ENCODE measurements around the gene GUCY2D.
A peak's percentile ranks its signal among the peaks of the same experiment; 100 is the strongest.
"Not testable (repeated sequence)": the region's sequence is repeated elsewhere in the genome, so short reads cannot be mapped to it uniquely, and the experiment has no call there.

The GUCY2D gene

GRCh38 chr17:8046929-8047768, 44.7 kb downstream of the GUCY2D start:
- DNase-seq: no peak

GRCh38 chr17:8047769-8048110, 45.3 kb downstream of the GUCY2D start:
- no peak for DNase-seq

GRCh38 chr17:8048236-8048635, 45.8 kb downstream of the GUCY2D start:
- no peak for DNase-seq

GRCh38 chr17:8048736-8049135, 46.3 kb downstream of the GUCY2D start:
- DNase-seq: no peak

GRCh38 chr17:8051831-8052230, 49.4 kb downstream of the GUCY2D start:
- no peak for DNase-seq

- DNase-seq: no peak
Measured at GRCh38 chr17:8052256-8053252, 50.1 kb downstream of the GUCY2D start.

GRCh38 chr17:8053600-8053999, 51.2 kb downstream of the GUCY2D start:
- no peak for DNase-seq

- no peak for DNase-seq
Measured at GRCh38 chr17:8055851-8056231, 53.4 kb downstream of the GUCY2D start.

GRCh38 chr17:8056232-8056975, 54.0 kb downstream of the GUCY2D start:
- no peak for DNase-seq

GRCh38 chr17:8056976-8057625, 54.7 kb downstream of the GUCY2D start:
- DNase-seq: no peak

- DNase-seq: peak; percentile 30
Measured at GRCh38 chr17:8057691-8058114, 55.3 kb downstream of the GUCY2D start.

- no peak for DNase-seq
Measured at GRCh38 chr17:8059131-8059530, 56.7 kb downstream of the GUCY2D start.

- DNase-seq: peak; percentile 33
Measured at GRCh38 chr17:8060274-8060673, 57.9 kb downstream of the GUCY2D start.

- DNase-seq: not testable (repeated sequence)
Measured at GRCh38 chr17:8061851-8062250, 59.4 kb downstream of the GUCY2D start.

- DNase-seq: no peak
Measured at GRCh38 chr17:8062435-8062806, 60.0 kb downstream of the GUCY2D start.

- DNase-seq: no peak
Measured at GRCh38 chr17:8062807-8063483, 60.5 kb downstream of the GUCY2D start.

- no peak for DNase-seq
Measured at GRCh38 chr17:8063761-8064534, 61.5 kb downstream of the GUCY2D start.

- no peak for DNase-seq
Measured at GRCh38 chr17:8064561-8065019, 62.2 kb downstream of the GUCY2D start.

GRCh38 chr17:8066841-8067775, 64.7 kb downstream of the GUCY2D start:
- DNase-seq: no peak

GRCh38 chr17:8067806-8068205, 65.4 kb downstream of the GUCY2D start:
- no peak for DNase-seq
